ENCODE results near the gene XRCC4. TPM values are rescaled to one million over a fixed set of nuclear protein-coding genes. Genes with fewer than 3 reads are reported as not detected.

Gene XRCC4
- total RNA-seq, 1 experiment from 2014 or later: 24.6 TPM

GRCh38 chr5:83172011-83172410, 94.7 kb downstream of the XRCC4 start:
- H3K4me1 ChIP-seq (ENCODE audit: control insufficient read depth in 1 of 2, insufficient read depth in 2 of 2, low read length in 2 of 2): no peaks in the 10 kb centered on the region
- no peaks in the 10 kb centered on the region for H3K27me3 ChIP-seq (ENCODE audit: insufficient read depth, low read length)
- intact Hi-C loops (cut with micrococcal nuclease): no loop called here
- no peak for TF ChIP-seq SIN3A (IDR thresholded peaks at IDR 0.05; ENCODE audit: low read depth)
- no peak for TF ChIP-seq EZH2phosphoT487 (IDR thresholded peaks at IDR 0.05; ENCODE audit: borderline replicate concordance)
- no peak for TF ChIP-seq JUND (IDR thresholded peaks at IDR 0.05)
- TF ChIP-seq POLR2AphosphoS5 (IDR thresholded peaks at IDR 0.05; ENCODE audit: low read depth, low read length): no peak
- H4K20me1 ChIP-seq (ENCODE audit: insufficient read depth): no peaks in the 10 kb centered on the region
- DNase-seq (ENCODE audit: low read depth, low spot score) (no peak), ATAC-seq (no peak)
- no peak overlapping the region for H3K4me3 ChIP-seq (replicated peaks in 1 of 2; ENCODE audit: low read depth in 1 of 2, low read length in 2 of 2)
- H3K79me2 ChIP-seq (ENCODE audit: insufficient read depth, low read length): no peaks in the 10 kb centered on the region
- no peaks in the 10 kb centered on the region for H3K36me3 ChIP-seq (ENCODE audit: control insufficient read depth in 1 of 2, insufficient read depth in 2 of 2, low read length in 2 of 2)
- no peak overlapping the region for H3K27ac ChIP-seq (ENCODE audit: low read depth, low read length)
- H3K9ac ChIP-seq (ENCODE audit: low read length): no peak overlapping the region
- H3K9me3 ChIP-seq (ENCODE audit: control insufficient read depth in 1 of 2, insufficient read depth in 1 of 2, low read depth in 1 of 2, low read length in 2 of 2): no peaks in the 10 kb centered on the region
- ChIA-PET POLR2A (no interaction called here), CTCF (no interaction called here), RAD21 (ENCODE audit: low non-redundant PET in 1 of 2, low total read pairs in 2 of 2, uncharacterized antibody in 2 of 2, unreplicated experiment in 2 of 2) (no interaction called here)
- H2AFZ ChIP-seq (ENCODE audit: low read depth, low read length, poor library complexity, severe bottlenecking): no peak overlapping the region
- H3K9me2 ChIP-seq (ENCODE audit: insufficient read depth): no peaks in the 10 kb centered on the region; the same call in 1 of the 2 replicates
- no TSS peak for BruUV-seq (replicated peaks)
- no peak overlapping the region for H3K4me2 ChIP-seq (ENCODE audit: low read length)

- H3K9ac ChIP-seq (ENCODE audit: low read length): no peak overlapping the region
- ChIA-PET CTCF (no interaction called here), RAD21 (ENCODE audit: low non-redundant PET in 1 of 2, low total read pairs in 2 of 2, uncharacterized antibody in 2 of 2, unreplicated experiment in 2 of 2) (no interaction called here), POLR2A (no interaction called here)
- H3K9me2 ChIP-seq (ENCODE audit: insufficient read depth): no peaks in the 10 kb centered on the region; the same call in 1 of the 2 replicates
- no peak overlapping the region for H3K4me3 ChIP-seq (replicated peaks in 1 of 2; ENCODE audit: low read depth in 1 of 2, low read length in 2 of 2)
- no peaks in the 10 kb centered on the region for H4K20me1 ChIP-seq (ENCODE audit: insufficient read depth)
- no TSS peak for BruUV-seq (replicated peaks)
- no peak overlapping the region for H3K27ac ChIP-seq (ENCODE audit: low read depth, low read length)
- no peaks in the 10 kb centered on the region for H3K36me3 ChIP-seq (ENCODE audit: control insufficient read depth in 1 of 2, insufficient read depth in 2 of 2, low read length in 2 of 2)
- no peak for TF ChIP-seq SP1 (IDR thresholded peaks at IDR 0.05; ENCODE audit: low read depth)
- TF ChIP-seq ZFX (IDR thresholded peaks at IDR 0.05): no peak
- TF ChIP-seq TCF7L2 (IDR thresholded peaks at IDR 0.05; ENCODE audit: borderline replicate concordance, extremely low read depth, insufficient read depth, insufficient read length): no peak
- no peaks in the 10 kb centered on the region for H3K9me3 ChIP-seq (ENCODE audit: control insufficient read depth in 1 of 2, insufficient read depth in 1 of 2, low read depth in 1 of 2, low read length in 2 of 2)
- no peaks in the 10 kb centered on the region for H3K79me2 ChIP-seq (ENCODE audit: insufficient read depth, low read length)
- H3K4me1 ChIP-seq (ENCODE audit: control insufficient read depth in 1 of 2, insufficient read depth in 2 of 2, low read length in 2 of 2): no peaks in the 10 kb centered on the region
- ATAC-seq (no peak), DNase-seq (ENCODE audit: low read depth, low spot score) (no peak)
- H2AFZ ChIP-seq (ENCODE audit: low read depth, low read length, poor library complexity, severe bottlenecking): no peak overlapping the region
- no peak overlapping the region for H3K4me2 ChIP-seq (ENCODE audit: low read length)
- no peaks in the 10 kb centered on the region for H3K27me3 ChIP-seq (ENCODE audit: insufficient read depth, low read length)
- intact Hi-C loops (cut with micrococcal nuclease): no loop called here
Measured at GRCh38 chr5:83172655-83173054, 95.3 kb downstream of the XRCC4 start.
